ENCODE measurements around the gene WNT8B.

Gene WNT8B

GRCh38 chr10:100480002-100480401 is 17.2 kb downstream of the WNT8B start:
- TF ChIP-seq, protein P1, sequence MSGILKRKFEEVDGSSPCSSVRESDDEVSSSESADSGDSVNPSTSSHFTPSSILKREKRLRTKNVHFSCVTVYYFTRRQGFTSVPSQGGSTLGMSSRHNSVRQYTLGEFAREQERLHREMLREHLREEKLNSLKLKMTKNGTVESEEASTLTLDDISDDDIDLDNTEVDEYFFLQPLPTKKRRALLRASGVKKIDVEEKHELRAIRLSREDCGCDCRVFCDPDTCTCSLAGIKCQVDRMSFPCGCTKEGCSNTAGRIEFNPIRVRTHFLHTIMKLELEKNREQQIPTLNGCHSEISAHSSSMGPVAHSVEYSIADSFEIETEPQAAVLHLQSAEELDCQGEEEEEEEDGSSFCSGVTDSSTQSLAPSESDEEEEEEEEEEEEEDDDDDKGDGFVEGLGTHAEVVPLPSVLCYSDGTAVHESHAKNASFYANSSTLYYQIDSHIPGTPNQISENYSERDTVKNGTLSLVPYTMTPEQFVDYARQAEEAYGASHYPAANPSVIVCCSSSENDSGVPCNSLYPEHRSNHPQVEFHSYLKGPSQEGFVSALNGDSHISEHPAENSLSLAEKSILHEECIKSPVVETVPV (CRISPR knock-in tag; IDR thresholded peaks at IDR 0.05) = no peak
- TF ChIP-seq BACH2 (CRISPR knock-in tag; IDR thresholded peaks at IDR 0.05; ENCODE audit: borderline replicate concordance) (no peak), ZFP30 (CRISPR knock-in tag; IDR thresholded peaks at IDR 0.05) (no peak), OSR1 (CRISPR knock-in tag; IDR thresholded peaks at IDR 0.05) (no peak), RARB (CRISPR knock-in tag; IDR thresholded peaks at IDR 0.05) (no peak), ESRRG (CRISPR knock-in tag; IDR thresholded peaks at IDR 0.05) (no peak), ARNTL (CRISPR knock-in tag; IDR thresholded peaks at IDR 0.05; ENCODE audit: borderline replicate concordance, low read depth) (no peak), ZFP3 (CRISPR knock-in tag; IDR thresholded peaks at IDR 0.05) (no peak), PATZ1 (CRISPR knock-in tag; IDR thresholded peaks at IDR 0.05; ENCODE audit: borderline replicate concordance) (no peak), ZNF565 (CRISPR knock-in tag; conservative IDR thresholded peaks at IDR 0.05; ENCODE audit: low read depth) (no peak), PPARA (CRISPR knock-in tag; IDR thresholded peaks at IDR 0.05; ENCODE audit: borderline replicate concordance) (no peak), SNAI2 (CRISPR knock-in tag; IDR thresholded peaks at IDR 0.05) (no peak), GLIS3 (CRISPR knock-in tag; IDR thresholded peaks at IDR 0.05) (no peak), ISL1 (CRISPR knock-in tag; IDR thresholded peaks at IDR 0.05) (no peak)
- TF ChIP-seq, protein P2, sequence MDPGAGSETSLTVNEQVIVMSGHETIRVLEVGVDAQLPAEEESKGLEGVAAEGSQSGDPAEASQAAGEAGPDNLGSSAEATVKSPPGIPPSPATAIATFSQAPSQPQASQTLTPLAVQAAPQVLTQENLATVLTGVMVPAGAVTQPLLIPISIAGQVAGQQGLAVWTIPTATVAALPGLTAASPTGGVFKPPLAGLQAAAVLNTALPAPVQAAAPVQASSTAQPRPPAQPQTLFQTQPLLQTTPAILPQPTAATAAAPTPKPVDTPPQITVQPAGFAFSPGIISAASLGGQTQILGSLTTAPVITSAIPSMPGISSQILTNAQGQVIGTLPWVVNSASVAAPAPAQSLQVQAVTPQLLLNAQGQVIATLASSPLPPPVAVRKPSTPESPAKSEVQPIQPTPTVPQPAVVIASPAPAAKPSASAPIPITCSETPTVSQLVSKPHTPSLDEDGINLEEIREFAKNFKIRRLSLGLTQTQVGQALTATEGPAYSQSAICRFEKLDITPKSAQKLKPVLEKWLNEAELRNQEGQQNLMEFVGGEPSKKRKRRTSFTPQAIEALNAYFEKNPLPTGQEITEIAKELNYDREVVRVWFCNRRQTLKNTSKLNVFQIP (CRISPR knock-in tag; IDR thresholded peaks at IDR 0.05; ENCODE audit: borderline replicate concordance, low read depth) = no peak
- TF ChIP-seq, protein P3, sequence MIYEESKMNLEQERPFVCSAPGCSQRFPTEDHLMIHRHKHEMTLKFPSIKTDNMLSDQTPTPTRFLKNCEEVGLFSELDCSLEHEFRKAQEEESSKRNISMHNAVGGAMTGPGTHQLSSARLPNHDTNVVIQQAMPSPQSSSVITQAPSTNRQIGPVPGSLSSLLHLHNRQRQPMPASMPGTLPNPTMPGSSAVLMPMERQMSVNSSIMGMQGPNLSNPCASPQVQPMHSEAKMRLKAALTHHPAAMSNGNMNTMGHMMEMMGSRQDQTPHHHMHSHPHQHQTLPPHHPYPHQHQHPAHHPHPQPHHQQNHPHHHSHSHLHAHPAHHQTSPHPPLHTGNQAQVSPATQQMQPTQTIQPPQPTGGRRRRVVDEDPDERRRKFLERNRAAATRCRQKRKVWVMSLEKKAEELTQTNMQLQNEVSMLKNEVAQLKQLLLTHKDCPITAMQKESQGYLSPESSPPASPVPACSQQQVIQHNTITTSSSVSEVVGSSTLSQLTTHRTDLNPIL (CRISPR knock-in tag; IDR thresholded peaks at IDR 0.05; ENCODE audit: low read depth) = no peak

DNA sequence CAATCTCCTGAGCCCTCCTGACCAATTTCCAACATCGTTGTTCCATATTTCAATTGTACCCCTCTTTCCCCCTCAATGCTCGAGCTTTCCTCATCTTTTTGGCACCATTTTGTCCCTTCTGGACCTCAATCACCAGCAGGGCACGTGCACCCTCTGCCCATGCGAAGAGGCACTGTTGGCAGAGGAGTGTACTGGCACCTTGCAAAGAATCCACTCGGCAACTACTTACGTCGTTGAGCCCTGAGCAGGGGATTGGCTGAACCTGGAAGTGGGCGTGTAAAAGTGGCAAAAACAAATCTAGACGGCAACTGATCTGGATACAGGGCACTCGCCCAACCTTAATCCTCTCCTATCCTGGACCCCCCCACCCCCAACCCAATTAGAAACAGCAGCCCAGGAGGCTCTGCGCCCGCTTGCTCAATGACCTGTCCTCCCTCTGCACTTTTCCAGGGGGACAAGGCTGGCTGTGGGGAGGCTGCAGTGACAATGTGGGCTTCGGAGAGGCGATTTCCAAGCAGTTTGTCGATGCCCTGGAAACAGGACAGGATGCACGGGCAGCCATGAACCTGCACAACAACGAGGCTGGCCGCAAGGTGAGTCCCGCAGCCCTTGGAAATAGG is 18.8 kb downstream of the WNT8B start:
- TF ChIP-seq TCF4 (CRISPR knock-in tag; IDR thresholded peaks at IDR 0.05; ENCODE audit: borderline replicate concordance) (no peak), ZFP3 (CRISPR knock-in tag; IDR thresholded peaks at IDR 0.05) (peak; percentile 89)

More at GRCh38 chr10:100480002-100480401, 17.2 kb downstream of the WNT8B start:
- no peak for ATAC-seq

GRCh38 chr10:100482181-100482833 is 19.5 kb downstream of the WNT8B start:
- peak; percentile 88 for ATAC-seq
- TF ChIP-seq ISL1 (CRISPR knock-in tag; IDR thresholded peaks at IDR 0.05) (no peak), GLIS3 (CRISPR knock-in tag; IDR thresholded peaks at IDR 0.05) (no peak), PPARA (CRISPR knock-in tag; IDR thresholded peaks at IDR 0.05; ENCODE audit: borderline replicate concordance) (no peak), ESRRG (CRISPR knock-in tag; IDR thresholded peaks at IDR 0.05) (no peak), ZFP30 (CRISPR knock-in tag; IDR thresholded peaks at IDR 0.05) (no peak), TCF4 (CRISPR knock-in tag; IDR thresholded peaks at IDR 0.05; ENCODE audit: borderline replicate concordance) (no peak), ZNF8 (CRISPR knock-in tag; IDR thresholded peaks at IDR 0.05) (no peak), ARNTL (CRISPR knock-in tag; IDR thresholded peaks at IDR 0.05; ENCODE audit: borderline replicate concordance, low read depth) (no peak), RARB (CRISPR knock-in tag; IDR thresholded peaks at IDR 0.05) (no peak), BACH2 (CRISPR knock-in tag; IDR thresholded peaks at IDR 0.05; ENCODE audit: borderline replicate concordance) (no peak), TOX (CRISPR knock-in tag; IDR thresholded peaks at IDR 0.05; ENCODE audit: borderline replicate concordance) (no peak), ZC3H10 (CRISPR knock-in tag; IDR thresholded peaks at IDR 0.05) (no peak), ZFP3 (CRISPR knock-in tag; IDR thresholded peaks at IDR 0.05) (no peak), ZNF565 (CRISPR knock-in tag; conservative IDR thresholded peaks at IDR 0.05; ENCODE audit: low read depth) (no peak)
- TF ChIP-seq, protein P2 (CRISPR knock-in tag; IDR thresholded peaks at IDR 0.05; ENCODE audit: borderline replicate concordance, low read depth) = no peak
- TF ChIP-seq, protein P4, sequence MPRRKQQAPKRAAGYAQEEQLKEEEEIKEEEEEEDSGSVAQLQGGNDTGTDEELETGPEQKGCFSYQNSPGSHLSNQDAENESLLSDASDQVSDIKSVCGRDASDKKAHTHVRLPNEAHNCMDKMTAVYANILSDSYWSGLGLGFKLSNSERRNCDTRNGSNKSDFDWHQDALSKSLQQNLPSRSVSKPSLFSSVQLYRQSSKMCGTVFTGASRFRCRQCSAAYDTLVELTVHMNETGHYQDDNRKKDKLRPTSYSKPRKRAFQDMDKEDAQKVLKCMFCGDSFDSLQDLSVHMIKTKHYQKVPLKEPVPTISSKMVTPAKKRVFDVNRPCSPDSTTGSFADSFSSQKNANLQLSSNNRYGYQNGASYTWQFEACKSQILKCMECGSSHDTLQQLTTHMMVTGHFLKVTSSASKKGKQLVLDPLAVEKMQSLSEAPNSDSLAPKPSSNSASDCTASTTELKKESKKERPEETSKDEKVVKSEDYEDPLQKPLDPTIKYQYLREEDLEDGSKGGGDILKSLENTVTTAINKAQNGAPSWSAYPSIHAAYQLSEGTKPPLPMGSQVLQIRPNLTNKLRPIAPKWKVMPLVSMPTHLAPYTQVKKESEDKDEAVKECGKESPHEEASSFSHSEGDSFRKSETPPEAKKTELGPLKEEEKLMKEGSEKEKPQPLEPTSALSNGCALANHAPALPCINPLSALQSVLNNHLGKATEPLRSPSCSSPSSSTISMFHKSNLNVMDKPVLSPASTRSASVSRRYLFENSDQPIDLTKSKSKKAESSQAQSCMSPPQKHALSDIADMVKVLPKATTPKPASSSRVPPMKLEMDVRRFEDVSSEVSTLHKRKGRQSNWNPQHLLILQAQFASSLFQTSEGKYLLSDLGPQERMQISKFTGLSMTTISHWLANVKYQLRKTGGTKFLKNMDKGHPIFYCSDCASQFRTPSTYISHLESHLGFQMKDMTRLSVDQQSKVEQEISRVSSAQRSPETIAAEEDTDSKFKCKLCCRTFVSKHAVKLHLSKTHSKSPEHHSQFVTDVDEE (CRISPR knock-in tag; IDR thresholded peaks at IDR 0.05) = no peak
- TF ChIP-seq, protein P3 (CRISPR knock-in tag; IDR thresholded peaks at IDR 0.05; ENCODE audit: low read depth) = no peak
- TF ChIP-seq, protein P1 (CRISPR knock-in tag; IDR thresholded peaks at IDR 0.05) = no peak

More for the DNA sequence above, 18.8 kb downstream of the WNT8B start:
- peak; percentile 96 for ATAC-seq
